ENCODE measurements around the gene PIEZO2.

PIEZO2 gene

DNA sequence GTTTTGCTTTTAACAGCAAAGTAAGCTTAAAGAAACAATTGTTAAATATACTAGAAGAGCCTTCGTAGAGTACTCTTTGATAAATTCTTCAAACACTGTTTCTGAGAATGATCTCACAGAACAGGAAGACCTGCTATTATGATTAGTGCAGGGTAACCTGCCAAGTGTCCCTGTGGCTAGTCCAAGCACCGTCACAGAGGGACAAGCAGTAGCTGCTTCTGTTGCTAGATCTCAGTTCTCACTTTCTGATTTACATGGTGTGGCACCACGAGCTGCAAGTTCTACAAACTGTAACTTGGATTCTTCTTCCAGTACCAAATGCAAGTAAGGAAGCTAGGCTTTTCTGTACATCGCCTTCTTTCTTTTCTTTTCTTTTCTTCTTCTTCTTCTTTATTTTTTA lies 121.5 kb downstream of the PIEZO2 start:
- DNase-seq (ENCODE audit: low read depth, low spot score), result no peak

DNA sequence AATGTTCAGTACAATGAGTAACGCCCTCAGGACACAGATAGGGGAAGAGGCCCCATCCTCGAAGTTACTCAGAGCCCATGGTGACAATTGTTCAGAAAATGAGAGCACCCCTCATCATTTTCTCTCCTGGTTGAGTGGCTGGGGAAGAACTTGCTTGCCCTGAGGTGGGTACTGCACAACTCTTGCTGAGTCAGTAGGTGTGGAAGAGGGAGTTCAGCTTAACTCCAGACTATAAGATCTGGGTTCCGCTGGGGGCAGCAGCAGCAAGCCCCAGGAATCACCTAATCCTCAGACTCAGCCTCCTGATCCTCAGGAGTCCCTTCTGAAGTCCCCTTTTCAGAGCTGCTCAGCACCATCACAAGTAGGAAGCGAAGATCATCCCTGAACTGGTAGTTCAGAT lies 123.7 kb downstream of the PIEZO2 start:
- DNase-seq (ENCODE audit: low read depth, low spot score), result no peak

DNA sequence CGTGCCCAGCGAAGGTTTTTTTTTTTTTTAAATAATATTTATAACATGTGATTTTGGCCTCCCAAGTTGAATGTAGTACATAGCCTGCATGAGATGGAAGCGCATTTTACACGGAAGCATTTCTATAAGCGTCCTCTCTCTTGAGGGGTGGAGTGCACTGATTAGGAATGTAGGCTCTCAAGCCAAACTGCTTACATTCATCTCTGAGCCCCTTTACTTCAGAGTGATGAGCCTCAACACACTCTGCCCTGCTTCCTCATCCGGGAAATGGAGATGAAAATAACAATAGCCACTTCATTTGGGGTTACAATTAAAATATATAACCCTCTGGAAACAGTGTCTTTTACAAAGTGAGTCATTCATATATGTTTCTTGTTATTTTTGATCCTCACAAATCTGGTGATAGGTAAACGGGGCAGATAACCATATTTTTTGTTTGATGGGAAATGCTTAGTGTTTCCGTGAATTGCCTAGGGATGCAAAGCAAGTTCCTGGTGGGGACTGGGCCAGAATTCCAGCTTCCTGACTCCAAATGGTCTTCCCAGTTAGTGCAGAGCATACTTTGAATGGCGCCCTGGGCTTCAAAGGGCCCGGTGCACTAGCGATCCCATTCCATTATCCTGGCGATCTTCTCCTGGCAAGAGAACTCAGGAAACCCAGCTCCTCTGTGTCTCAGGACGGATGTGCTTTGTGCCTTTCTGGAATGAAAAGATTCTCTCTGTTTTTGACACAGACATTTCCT lies 124.3 kb downstream of the PIEZO2 start:
- DNase-seq (ENCODE audit: low read depth, low spot score), result no peak

DNA sequence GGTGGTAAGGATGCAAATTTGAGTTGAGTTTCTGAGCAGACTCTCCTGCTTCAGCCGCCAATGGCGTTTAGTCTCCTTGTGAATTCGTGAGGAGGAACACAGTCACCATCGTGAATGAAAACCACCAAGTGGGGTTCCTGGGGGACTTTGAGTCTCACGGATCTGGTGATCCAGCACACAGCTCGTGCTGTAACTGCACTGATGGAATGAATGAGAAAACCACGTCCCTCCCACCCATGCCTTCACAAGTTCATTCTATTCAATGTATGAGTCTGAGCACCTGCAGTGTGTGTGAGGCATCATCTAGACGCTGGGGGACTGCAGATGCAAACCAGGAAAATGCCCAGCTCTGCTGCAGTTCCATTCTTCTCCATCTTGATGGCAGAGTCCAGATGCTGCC lies 127.9 kb downstream of the PIEZO2 start:
- no peak for DNase-seq (ENCODE audit: low read depth, low spot score)

DNA sequence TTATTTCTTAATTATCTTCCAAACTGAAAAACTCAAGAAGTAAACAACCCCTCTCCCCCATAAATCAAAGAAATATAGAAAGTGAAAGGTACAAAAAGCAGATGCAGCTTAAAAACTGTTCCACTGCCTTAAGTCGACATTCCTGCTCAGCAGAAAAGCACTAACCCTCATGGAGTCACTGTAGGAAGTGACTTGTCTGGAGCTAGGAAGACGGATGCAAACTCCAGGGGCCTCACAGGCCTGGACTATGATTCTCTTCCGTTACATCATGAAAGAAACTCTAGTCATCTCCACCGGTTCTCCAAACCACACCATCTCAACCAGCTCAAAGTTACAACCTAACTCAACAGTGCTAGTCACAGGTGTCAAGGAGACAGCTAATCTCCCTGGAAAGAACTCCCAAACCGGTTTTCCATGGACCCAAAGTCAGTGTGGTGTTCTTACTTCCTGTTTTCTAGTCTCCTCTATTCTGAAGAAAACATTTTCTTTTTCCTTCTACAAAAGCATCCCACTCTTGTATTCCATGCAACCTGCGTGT lies 128.4 kb downstream of the PIEZO2 start:
- DNase-seq (ENCODE audit: low read depth, low spot score), result no peak

DNA sequence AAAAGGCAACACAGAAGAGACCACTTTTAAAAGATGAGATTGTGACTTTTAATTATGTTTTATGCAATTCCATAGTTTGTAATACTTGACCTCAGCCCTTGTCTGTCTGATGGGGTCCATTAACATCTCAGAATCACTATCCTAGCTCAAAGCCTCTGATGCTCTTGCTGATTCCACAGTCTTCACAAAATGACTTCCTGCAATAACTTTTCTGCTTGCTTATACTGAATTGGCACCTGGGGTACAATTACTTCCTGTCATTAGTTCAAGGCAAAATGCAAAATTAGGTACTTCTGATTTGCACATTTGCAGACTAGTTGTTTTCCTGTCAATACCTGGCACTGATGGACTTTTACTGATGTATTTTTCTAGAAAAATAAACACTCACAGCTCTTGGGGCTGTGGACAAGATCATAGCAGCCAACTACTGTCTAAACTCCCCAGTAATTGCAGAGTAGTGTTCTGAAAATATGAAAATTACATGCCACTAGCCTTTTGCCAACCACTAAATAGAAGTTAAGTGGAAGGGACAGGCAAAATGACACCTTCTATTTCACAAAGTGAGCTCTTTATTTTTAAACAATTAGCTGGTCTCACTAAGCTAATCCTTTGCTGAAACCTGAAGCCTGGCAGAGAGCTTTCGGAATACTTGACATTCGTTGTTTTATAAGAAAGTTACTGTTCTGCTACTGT lies 129.1 kb downstream of the PIEZO2 start:
- no peak for DNase-seq (ENCODE audit: low read depth, low spot score)

DNA sequence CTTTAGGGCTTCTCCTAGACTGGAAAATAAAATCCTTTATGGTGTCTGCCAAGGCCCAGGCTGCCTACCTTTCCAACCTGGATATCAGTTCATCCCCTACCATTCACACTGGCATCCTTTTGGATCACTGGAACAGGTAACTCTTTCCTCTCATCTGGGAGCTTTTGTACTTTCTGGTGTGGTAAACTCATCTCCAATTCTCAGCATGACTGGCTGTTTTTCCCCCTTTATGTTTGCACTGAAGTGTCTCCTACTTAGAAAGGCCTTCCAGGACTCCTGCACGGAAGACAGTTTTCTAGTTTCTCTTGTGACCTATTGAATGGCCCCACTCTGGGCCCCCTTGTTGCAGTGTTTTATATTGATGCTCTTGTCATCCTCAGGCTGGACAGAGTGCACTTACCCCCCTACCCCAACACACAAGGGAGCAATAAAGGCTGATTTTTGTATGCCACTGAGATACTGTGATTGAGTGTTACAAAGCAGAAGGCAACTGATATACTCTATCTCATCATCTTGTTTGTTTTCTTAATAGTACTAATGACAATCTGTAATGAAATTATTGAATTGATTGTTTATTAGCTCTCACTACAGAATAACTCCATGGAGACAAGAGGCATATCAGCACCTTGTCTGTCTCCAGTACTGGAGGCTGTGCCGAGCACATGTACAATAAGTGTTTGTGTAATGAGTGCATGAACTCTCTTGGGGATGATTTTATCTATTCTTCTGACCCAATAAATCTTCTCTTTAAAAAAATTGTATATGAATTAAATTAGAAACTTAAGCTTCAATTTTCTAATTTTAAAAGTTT lies 129.9 kb downstream of the PIEZO2 start:
- no peak for DNase-seq (ENCODE audit: low read depth, low spot score)

DNA sequence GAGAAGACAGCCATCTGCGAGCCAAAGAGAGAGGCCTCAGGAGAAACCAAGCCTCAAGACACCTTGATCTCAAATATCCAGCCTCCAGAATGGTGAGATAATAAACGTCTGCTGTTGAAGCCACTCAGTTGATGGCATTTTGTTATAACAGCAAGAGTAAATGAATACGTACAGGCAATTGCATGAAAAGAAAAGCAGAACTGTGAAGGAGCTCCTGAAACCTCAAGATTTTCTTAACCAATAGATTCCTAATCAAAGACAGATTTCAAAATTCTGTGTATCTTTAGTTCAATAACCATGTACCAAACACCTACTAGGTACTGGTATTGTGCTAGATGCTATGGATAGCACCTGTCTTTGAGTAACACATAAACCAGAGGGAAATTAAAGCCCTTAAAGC lies 139.5 kb downstream of the PIEZO2 start:
- no peak for DNase-seq (ENCODE audit: low read depth, low spot score)

DNA sequence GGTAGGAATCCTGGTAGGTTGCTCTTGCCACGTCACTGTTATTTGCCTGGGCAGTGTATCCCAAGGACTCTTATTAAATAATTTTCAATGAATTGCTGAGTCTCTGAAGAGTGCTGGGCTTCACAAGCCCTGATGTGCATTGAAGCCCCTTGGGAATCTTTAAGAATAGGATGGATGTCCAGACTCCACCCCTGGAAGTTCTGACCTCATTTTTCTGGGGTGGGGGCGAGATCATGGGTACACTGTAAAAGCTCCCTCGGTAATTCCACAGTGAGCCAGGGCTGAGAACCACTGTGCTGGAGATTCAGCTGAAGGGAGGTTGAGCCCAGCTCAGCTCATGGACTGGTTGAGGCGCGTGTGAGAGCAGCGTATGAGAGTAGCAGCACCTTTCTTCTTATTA lies 140.2 kb downstream of the PIEZO2 start:
- no peak for DNase-seq (ENCODE audit: low read depth, low spot score)

DNA sequence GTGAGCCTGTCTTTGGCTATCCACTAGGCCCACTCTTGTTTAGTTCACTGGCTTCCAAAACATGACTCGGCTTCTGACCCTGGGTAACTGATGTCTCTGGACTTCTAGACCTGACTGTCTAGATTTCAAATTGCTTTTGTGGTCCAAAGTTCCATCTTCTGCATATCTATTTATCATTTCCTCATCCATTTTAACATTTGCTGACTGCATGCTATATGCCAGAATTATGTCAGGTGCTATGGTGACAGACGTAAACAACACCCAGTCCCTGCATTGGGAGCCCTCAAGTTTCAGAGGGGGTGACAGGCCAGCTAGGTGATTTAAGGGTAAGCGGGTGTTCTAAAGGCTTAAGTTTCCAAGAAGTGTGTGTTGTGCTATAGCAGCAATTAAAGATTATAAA lies 140.9 kb downstream of the PIEZO2 start:
- no peak for DNase-seq (ENCODE audit: low read depth, low spot score)

DNA sequence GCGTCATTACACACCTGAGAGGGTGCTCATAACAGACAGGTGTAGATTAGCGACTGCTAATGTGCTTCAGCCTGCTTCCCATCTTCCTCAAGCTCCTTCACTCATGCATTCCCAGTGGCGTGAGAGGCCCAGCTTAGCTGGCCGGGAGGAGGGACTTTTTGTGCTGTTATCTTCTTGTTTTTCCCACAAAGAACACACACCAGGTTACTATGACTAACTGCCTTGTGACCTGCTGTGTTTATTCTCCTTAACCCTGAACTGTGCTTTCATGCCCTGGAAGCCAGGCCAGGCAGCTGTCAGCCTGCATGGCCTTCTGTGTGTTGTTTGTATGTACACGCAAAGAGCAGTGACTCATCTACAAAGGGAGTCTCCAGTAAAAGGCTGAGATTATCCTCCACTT lies 143.8 kb downstream of the PIEZO2 start:
- peak; percentile 96 for DNase-seq (ENCODE audit: low read depth, low spot score)

DNA sequence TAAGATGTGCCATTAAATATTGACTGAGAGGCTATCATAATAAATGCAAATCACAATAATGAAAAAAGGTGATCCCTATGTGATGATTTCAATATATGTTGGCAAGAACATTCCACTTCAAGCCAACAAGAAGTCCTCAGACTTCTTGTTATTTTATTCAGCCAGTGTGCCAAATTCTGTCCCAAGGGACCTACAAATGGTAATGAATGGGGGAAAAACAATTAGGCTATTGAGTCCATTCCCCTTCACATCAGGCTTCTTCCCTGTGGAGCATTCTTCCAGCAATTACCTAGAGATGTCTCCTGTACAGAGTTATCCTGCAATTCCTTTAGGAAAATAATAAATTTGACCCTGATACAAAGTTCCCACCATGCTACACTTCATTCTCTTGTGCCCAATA lies 144.4 kb downstream of the PIEZO2 start:
- DNase-seq (ENCODE audit: low read depth, low spot score), result no peak

DNA sequence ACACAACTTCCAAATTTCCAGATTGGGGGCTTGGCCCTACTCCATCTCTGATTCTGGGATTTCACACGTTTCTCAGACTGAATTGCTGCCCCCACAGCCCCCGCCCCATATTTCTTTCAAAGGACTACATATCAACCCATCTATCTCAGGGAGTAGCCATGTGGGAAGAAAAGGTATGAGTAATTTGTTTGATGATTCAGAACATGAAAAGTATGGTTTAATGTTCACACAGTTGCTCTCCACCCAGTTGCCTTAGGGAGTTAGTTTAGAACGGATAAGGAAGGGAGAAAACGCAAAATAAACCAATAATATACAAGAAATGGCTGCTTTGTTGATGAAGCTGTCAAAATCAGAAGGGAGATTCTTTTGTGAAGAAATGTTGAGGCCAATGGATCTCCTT lies 145.1 kb downstream of the PIEZO2 start:
- DNase-seq (ENCODE audit: low read depth, low spot score), result no peak

DNA sequence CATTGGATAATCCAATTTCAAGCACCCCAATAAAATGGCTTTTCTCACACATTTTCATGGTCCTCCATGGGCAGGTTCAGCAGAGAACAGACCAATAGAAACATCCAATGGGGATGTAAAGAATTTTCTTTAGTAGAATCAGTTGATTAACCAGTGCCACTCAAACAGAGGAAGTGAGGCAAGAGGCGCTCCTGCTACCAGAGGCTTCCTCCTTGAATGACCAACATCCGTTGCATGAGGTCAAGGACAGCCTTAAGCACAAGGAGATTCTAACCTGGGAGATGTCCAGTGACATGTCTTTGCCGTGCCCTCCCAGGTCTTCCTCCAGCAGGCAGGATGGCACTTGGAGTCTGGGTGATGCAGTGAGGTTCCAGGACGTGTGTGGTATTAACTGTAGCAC lies 146.6 kb downstream of the PIEZO2 start:
- no peak for DNase-seq (ENCODE audit: low read depth, low spot score)

DNA sequence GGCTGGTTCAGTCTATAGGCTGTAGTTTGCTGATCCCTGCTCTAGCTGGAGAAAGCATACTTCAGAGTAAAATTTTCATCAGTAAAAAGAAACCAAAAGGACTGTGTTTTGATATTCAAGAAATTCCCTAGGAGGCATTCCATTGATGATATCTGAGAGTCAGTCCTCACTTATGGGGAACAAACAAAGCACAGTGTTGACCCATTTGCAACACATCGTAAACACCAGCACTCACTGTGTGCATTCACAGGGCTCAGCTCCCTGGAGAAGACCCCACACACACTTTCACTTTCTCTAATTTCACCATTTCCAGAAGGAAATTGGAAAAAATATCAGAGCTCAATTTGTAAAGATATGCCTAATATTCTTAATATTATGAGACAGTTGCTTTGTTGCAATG lies 147.1 kb downstream of the PIEZO2 start:
- DNase-seq (ENCODE audit: low read depth, low spot score), result no peak

DNA sequence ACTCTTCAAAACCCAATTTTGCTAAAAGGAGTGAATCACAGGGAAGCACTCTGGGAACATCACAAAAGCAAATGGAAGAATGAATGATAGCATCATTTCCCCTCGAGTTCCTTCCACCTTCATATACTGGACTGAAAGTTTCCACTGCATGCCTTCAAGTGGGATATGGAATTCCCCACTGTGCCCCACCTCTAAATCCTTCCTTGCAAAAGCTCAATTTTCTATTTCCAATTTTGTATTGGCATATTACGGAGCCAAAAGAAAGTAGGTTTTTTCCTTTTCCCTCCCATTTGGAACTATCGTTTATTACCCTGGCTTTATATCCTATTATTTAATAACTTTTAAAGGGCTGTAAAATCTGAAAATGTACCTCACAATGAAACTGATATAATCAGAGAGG lies 149.3 kb downstream of the PIEZO2 start:
- DNase-seq (ENCODE audit: low read depth, low spot score), result no peak

DNA sequence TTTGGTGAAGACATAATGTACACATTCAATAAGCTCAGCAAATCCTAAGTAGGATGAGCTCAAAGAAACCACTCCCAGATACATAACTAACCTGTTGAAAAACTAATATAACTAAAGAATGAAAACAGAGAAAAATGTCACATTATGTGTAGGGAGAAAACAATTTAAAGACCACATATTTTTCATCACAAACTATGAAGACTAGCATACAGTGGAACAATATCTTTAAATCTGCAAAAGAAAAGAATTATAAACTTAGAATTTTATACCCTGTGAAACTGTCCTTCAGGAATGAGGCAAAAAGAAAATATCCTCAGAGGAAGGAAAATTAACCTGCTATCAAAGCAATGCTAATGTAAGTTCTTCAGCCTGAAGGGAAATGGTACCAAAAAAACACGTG lies 151.5 kb downstream of the PIEZO2 start:
- no peak for DNase-seq (ENCODE audit: low read depth, low spot score)

DNA sequence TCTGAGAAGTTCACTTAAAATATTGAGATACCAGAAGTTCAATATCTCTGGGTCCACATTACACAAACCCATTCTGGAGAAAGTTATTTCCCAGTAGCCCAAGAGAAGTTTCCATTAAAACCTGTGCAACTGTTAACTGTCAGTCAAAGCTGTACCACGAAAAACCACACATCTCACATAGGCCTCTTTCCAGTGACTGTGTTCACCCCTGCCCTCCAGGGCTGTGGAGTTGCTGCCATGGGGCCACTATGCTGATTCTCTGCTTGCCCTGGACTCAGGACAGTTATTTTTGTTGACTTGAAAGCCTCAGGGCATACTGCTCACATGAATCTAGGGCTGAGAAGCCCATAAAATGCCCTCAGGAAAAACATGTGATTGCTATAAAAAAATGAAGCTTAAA lies 153.8 kb downstream of the PIEZO2 start:
- no peak for DNase-seq (ENCODE audit: low read depth, low spot score)

DNA sequence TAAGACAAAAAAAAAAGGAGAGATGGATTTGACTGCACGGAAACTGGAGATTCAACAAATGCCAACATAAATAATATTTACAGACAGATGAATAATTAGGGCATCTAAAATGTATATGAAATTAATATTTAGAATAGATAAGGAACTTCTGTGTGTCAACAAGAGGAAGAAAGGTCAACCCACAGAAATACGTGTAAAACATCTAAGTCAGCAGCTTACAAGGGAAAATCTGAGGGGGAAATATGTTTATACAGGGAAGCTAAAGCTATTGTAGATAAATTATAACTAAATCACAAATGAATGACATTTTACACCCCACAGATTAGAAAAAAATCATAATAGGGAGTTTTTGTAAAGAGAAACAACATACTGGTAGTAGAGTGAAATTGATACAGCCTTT lies 159.9 kb downstream of the PIEZO2 start:
- no peak for DNase-seq (ENCODE audit: low read depth, low spot score)

DNA sequence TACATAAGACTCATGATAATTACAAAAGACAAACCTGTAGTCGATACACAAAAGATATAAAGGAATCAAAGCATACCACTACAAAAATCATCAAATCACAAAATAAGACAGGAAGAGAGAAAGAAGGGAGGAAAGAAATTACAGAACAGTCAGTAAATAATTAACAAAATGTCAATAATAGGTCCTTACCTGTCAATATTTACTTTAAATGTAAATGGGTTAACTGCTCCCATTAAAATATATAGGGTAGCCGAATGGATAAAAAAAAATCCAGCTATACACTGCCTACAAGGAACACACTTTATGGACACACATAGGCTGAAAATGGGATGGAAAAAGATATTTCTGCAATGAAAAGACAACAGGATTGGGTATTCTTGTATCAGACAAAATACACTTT lies 163.7 kb downstream of the PIEZO2 start:
- no peak for DNase-seq (ENCODE audit: low read depth, low spot score)

DNA sequence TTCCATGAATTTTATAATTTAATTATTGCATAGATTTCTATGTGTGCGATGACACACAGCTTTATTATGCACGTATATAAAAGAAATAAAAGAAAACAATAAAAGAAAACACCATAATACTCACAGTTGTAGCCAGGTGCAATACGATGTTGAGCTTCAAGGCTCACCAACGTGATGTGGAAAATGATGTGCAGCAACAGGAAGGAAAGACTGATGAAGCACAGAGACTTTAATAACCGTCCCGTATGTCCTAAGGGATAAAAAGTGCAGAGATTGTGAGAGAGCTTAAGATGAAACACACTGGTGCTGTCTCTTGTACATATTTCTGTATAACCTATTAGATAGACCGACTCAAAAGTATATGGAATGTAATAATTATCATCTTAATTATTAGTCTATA lies 170.0 kb downstream of the PIEZO2 start:
- DNase-seq (ENCODE audit: low read depth, low spot score), result no peak

DNA sequence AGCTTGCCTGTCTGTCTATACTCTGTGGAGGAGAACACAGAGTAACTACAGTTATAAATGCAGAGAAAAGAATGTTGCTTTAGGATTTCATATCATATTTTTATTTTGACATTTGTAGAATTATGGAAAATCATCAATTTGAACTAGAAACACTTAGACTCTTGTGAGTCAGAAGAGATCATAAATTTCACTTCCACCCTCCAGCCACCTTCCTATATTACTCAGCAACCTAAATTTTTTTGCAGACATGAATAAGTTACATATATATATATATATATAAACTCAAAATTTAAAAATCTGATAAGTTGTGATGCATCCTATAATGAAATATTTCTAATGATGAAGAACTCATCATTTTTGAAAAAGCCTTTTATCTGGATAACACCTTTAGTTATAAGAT lies 172.3 kb downstream of the PIEZO2 start:
- DNase-seq (ENCODE audit: low read depth, low spot score), result no peak

All from smooth muscle cell of the brain vasculature (primary cell).